Raji (cell line): ENCODE results near the gene DYNC1I1.

Source experiments
- POLR2A ChIP-seq: IDR thresholded peaks from 2 replicates; pipeline ENCODE4 v1.6.1; 2011; ENCODE audit warnings: low read depth, low read length, control low read depth; ENCODE audit not compliant: insufficient read depth

Gene DYNC1I1

DNA sequence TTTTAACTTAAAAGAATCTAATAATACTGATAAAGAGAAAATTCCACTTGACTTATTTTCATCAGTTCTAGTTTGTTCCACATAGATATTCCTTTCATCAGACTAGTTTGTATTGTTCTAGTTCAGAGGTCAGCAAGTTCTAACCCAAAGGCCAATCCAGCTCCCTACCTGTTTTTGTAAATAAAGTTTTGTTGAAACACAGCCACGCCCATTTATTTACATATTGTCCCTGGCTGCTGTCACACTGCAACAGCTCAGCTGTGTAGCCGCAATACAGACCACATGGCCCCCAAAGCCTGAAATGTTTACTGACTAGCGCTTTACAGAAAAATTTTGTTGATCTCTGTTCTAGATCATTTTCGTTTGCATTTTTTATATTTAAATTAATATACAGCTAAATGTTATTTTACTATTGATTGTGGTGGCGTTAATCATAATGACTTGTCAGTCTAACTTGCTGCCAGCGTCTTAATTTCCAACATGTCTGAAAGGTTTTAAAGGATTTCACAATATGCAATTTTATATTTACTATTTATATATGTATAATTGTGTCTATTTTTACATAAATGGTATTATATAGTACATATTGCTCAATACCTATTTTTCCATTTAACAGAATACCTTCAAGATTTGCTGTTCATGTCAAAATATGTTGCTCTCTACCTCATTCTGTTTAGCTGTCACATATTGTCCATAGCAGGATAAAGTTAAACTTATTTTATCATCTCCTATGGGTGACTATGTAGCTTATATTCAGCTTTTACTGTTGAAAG, 159.3 kb downstream of the DYNC1I1 start:
- TF ChIP-seq POLR2A = no peak

DNA sequence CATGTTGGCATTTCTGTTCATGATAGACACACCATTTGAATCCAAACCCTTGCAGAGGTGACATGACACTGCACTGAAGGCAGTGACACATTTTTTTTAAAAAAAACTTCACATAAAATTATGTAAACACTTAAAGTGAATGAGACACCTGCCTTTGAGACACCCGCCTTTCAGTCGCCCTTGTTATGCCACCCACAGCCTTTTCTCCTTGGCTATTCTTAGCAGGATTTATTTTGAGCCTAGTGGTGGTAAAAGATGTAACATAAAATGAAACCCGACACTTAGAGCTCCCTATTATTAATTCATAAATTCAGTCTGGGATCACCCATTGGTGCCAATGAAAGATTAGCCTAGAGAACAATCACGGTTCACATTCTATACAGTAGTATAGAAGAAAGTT, 161.3 kb downstream of the DYNC1I1 start:
- no peak for TF ChIP-seq POLR2A

DNA sequence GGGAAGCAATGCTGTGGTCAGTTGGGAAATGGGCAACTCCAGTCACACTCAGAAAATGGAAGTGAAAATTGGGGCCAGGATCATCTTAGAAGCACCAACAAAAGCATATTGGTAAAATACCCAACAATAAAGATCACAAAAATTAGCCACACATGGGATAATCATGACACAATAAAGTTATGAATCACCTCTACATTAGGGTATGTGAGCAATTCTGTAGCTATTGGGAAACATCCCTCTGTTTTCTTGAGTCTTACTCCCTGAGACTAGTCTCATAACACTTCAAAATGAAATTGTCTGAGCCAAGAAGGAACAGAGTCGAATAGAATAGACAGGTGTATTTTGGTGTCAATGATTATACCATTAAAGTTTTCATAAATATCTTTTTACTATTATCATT, 178.3 kb downstream of the DYNC1I1 start:
- TF ChIP-seq POLR2A = no peak

DNA sequence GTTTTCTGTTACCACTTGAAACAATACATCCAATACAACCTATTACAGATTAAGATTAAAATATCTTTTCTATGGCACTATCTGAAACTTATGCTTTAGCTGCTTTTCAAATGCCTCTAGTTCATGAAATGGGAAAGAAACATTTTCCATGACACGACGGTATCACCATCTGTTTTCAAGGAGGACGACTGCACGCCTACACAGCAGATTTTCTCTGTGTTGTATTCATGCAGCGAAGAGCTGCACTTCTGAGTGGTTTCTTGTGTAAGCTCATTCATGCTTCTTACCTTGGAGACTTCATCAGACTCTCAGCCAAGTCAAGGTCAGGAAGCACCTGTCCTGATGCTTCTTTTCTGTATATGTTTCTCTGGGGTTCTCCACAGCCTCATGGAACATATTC, 179.2 kb downstream of the DYNC1I1 start:
- TF ChIP-seq POLR2A = no peak

DNA sequence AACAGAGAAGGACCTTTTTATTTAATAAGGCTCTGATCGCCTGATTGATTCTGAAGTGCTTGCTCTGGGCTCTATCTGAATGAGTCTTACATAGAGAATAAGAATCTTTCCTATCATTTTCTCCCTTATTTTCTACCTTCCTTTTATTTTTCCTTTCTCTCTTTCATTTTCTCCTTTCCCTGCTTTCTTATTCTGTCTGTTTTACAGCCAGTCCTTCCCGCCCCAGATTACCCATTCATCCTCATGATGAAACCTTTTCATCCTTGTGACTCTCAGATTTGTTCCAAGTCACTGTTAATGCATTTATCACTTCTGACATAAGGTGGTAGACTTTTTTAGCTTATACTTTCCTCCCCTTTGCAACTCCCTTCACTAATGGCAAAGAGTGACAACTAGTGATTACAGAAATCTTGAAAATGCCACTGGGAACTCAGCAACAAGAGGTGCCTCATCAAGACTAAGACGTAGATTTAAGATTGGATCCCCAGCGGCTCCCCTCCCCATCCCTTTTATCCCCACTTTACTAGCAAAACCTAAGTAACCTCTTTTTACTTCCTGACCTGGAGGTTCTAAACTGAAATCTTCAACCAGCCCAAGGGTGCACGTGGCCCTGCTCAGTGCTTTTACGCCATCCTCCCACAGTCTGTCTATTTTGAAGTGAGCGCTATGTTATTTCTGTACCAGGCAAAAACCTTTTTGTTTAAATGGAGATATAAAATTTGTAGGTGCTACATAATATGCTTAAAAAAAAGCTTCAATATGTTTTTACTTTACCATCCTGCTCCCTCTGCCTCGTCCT, 179.8 kb downstream of the DYNC1I1 start:
- no peak for TF ChIP-seq POLR2A

DNA sequence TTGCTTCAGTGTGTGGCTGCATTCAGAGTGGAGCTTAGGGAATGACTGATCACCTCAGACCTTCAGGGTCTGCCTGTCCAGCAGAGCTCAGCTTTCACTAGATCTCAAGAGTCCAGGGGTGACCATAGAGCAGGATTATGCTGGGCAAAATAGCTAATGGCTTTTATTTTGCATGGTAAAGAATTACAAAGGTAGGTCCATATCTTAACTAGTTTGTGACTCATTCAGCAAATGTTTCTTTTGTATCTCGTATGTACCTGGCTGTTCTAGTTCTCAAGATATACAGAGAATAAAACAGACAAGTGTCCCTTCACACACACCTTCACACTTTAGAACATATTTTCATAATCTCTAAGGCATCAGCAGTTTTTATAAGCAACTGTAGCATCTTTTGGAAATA, 180.5 kb downstream of the DYNC1I1 start:
- TF ChIP-seq POLR2A = no peak

DNA sequence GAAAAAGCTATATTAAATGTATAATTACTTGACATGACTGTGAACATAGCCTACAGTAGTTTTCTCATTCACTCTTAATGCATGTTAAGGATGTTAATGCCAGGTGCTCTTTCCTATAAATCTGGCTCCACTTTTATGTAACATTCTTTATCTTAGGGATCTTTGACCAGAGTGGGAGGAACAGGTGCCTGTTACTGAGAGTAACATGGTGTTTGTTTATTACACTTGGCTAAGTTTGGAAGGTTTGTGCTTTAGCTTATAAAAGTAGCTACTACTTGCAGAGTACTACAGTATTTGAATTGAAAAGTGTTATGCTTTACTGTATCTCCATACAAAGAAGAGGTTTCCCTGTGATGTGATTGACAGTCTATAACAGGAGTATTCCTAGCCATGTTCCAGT, 183.4 kb downstream of the DYNC1I1 start:
- TF ChIP-seq POLR2A = no peak

DNA sequence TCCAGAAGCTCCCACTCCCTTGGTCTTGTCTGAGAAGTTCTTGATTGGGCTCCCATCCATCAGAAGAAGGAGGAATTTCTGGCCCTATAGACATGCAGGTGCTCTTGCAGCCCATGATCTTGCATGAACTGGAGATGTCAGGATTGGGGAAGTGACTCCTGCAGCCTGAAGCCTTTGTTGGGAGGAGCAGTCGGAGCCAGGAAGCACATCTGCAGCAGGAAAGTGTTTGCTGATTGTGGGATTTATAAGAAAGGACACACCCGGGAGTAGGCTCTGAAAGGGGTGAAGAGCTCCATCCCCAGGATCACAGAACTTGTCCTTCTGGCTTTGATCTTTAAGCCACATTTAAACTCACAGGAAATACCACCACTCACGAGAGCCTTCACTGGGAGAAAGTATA, 185.2 kb downstream of the DYNC1I1 start:
- no peak for TF ChIP-seq POLR2A

DNA sequence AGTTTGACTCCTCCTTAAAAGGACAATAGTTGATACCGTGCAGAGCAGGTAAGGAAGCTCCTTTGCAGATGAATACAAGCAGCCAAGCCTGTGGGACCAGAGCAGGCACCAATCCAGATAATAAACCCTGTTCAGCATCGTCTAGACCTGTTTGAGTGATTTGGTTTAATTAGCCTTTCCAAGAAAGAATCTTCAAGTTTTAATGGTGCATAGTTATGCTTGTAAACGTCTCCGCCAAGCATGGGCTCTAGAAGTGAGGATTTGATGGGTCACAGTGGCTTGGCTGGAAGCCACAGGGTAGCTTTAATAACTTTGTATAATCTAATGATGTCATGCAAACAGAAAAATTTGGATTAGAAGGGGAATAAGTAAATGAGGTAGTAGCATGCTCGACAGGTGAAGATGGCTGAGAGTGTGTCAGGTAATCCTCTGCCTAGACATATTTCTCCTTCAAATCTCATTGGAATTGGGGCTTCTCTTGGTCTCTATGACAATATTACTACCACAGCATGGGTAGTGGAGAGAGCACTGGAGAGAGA, 188.4 kb downstream of the DYNC1I1 start:
- no peak for TF ChIP-seq POLR2A

DNA sequence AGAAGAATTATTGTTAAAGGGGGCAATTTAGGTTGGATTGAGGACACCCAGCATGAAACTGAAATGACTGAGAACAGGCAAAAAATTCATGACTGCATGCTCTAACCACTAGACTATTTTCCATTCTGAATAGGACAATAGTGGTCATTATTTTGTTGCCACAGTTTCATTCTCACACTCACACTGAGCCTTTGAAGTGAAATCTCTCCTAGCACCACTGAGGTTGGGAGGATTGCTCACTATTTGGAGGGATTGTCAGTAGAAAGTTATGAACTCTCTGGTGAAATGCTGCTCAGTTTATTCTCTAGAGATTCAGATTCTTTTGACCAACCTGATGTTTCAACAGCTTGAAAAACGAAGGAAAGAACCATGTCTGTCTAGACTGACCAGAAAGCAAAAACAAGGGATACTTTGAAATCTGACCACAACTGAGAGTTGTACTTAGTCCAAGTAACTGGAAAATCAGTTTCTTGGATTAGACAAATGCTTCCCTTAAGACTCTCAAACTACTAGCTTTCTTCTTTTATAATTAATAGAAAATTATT, 191.2 kb downstream of the DYNC1I1 start:
- no peak for TF ChIP-seq POLR2A

DNA sequence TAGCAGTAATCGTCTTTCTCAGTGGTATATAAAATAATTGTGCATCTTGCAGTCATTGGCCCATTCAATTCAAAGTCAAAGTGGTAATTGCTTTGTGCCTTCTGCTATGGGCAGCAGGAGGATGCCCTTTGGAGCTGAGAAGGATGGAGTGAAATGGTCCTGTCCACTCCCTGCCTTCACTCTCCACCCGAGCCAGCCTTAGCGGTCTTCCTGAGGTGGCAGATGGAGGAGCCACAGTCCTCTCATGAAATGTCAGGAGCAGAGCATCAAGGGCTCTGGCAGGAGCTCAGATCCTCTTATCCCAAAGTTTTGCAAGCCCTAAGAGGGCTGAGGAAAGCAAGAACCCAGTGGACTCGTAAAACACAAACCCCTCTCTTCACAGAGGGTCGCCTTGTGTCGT, 199.4 kb downstream of the DYNC1I1 start:
- no peak for TF ChIP-seq POLR2A

DNA sequence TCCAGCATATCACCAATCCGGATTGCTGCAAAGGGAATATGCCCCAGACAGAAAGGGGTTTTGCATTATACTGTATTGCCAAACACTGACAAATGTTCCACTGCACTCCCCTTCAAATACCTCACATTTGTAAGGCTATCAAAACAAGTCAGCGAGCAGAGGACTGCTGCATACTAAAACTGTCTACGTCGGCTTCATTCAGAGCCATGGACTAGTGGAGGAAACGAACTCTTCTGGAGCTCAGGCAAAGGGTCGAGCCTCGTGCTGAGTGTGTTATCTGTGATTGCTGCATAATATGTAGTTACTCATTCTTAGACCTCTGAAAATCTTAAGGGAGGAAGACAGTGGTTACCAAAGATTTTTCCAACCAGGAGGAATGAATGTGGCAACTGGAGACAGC, 200.2 kb downstream of the DYNC1I1 start:
- no peak for TF ChIP-seq POLR2A

DNA sequence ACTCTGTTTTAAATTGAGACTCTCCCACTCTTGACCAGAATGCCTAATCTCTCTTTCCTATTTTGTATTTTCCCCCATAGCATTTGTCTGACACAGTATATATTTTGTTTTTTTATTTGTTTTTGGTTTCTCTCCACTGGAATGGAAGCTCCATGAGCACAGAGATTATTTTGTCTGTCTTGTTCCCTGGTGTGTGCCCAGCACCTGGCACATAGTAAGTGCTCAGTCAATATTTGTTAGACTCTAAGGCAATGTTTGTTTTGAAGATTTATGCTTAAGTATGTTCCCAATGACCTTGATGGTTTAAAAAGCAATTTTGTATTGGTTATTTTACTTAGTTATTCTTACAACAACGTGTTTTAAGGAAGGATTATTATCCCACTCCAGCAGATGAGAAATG, 201.8 kb downstream of the DYNC1I1 start:
- TF ChIP-seq POLR2A = no peak

DNA sequence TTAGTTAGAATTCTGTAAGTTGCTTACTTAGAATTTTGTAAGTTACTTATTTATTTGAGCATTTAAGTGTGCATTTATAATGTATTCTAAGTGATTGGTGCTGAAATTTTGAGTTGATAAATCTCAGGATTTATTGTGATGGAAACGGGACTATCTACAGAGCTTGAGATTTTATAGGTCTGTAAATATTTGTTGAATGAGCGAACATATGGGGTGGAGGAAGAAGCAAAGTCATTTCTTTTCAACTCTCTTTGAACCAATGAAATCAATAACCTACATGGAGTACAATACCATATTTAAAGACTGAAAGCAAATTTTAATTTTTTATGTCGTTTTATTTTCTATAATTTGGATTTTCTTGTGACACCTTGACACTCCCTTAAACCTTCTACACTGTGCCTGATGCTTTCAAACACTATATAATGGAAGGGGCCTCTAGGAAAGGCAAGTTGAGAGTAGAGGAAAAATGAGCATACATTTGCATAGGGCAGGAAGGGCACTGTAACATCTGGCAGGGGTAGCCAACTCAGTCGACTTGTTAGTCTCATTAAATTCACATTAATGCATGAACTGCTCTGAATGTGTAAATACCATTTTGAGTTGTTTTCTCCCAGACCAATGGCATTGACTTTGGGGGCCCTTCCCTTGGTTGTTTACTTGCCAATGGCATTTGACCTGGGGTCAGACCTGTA, 204.2 kb downstream of the DYNC1I1 start:
- no peak for TF ChIP-seq POLR2A

DNA sequence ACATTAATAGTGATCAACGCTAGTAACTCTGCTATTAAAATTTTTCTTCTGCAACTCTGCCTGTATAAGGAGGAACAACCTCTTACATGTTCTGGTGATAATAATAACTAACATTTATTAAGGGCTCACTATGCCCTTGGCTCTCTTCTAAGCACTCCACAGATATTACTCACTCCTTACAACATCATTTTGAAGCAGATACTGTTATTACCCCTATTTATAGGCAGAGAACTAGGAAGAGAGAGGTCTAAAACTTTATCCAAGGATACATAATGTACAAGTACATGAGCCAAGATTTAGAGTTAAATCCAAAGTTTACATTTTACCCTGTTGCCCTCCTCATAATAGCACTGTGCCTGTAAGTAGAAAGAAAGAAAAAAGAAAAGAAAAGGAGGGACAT, 205.6 kb downstream of the DYNC1I1 start:
- TF ChIP-seq POLR2A = no peak

DNA sequence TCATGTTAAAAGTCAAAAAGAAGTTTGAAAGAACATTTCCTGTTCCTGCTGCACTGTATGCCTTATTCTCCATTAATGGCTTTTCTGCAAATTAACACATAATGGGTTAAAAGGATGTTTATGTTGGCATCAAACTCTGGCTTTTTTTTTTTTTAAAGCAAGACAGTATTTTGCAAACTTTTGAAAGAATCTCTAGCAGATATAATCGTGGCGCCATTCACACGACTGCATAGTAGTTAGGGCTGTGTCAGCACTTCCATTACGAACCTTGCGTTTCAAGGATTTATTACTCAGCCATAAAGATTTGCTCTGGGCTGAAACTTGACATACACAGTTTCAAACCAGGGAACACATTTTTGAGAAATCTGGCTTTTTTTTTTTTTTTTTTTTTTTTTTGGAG, 207.8 kb downstream of the DYNC1I1 start:
- TF ChIP-seq POLR2A = no peak

DNA sequence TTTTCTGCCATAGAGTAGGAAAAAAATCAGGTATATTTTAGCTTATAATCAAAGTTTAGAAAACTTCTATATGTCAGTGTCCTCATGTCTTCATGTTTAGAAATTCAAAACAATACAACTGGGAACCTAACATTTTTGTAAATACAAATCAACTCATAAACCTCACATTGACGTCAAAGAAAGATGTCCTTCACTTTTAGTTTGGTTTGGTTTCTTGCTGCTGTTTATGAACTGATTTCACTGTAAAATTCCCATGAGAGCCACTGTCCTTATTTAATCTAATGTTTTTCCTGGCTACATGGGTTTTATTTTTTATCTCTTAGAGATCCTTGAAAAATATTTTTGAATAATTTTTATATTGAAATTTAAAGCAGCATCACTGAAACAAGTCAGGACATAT, 208.4 kb downstream of the DYNC1I1 start:
- TF ChIP-seq POLR2A = no peak
